Fibroblast of pulmonary artery (primary cell): ENCODE measurements around the gene CDC42.
"Not testable (repeated sequence)": the region's sequence is repeated elsewhere in the genome, so short reads cannot be mapped to it uniquely, and the experiment has no call there.

Experiments
- DNase-seq: peaks from one replicate; pipeline ENCODE4 v3.0.0-alpha.2; 2010; ENCODE audit warnings: low read depth
- H3K4me3 ChIP-seq: replicated peaks from 2 replicates; pipeline ENCODE4 v1.5.1; 2011; ENCODE audit warnings: low read depth, mild to moderate bottlenecking, control low read depth, low read length, moderate library complexity
- TF ChIP-seq, protein P1 (sequence below): IDR thresholded peaks from 2 replicates; pipeline ENCODE4 v1.5.1; 2011; ENCODE audit warnings: mild to moderate bottlenecking, control low read depth, low read length, inconsistent platforms; ENCODE audit errors: missing control alignments

Gene CDC42

DNA sequence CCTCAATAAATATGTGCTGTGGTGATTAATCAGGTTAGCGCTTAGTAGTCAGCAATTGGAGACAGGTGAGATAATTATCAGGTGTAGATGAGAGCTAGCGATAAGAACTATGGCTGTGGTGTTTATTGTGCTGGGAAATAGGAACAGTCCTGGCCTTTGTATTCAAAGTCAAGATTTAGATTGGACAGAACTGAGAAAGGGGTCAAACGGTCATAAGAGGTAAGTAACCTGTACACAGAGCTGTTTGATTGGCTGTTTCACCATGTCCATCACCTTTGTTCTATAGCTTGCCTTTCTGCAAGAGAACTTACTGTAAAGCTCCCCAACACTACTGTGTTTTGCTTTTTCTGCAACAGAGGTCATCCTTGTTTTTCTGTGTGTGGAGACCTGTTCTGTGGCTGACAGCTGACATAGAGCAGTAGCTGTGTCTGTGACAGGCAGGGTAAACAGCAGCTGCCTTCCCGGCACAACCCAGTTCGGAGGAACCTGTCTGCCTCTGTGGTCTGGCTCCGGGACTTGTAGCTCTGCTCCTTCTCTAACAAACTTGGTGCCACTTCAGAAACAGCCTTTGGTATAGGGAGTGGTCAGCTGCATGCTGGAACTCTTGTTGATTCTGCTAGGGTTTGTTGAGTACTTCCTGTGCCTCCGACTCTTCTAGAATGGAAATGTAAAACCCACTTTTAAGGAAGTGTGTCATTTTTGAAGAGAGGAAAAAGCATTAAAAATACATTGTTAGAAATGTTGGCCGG lies 21.1 kb upstream of the CDC42 start:
- TF ChIP-seq, protein P1, sequence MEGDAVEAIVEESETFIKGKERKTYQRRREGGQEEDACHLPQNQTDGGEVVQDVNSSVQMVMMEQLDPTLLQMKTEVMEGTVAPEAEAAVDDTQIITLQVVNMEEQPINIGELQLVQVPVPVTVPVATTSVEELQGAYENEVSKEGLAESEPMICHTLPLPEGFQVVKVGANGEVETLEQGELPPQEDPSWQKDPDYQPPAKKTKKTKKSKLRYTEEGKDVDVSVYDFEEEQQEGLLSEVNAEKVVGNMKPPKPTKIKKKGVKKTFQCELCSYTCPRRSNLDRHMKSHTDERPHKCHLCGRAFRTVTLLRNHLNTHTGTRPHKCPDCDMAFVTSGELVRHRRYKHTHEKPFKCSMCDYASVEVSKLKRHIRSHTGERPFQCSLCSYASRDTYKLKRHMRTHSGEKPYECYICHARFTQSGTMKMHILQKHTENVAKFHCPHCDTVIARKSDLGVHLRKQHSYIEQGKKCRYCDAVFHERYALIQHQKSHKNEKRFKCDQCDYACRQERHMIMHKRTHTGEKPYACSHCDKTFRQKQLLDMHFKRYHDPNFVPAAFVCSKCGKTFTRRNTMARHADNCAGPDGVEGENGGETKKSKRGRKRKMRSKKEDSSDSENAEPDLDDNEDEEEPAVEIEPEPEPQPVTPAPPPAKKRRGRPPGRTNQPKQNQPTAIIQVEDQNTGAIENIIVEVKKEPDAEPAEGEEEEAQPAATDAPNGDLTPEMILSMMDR: no peak
- DNase-seq: no peak
- no peak overlapping the region for H3K4me3 ChIP-seq

DNA sequence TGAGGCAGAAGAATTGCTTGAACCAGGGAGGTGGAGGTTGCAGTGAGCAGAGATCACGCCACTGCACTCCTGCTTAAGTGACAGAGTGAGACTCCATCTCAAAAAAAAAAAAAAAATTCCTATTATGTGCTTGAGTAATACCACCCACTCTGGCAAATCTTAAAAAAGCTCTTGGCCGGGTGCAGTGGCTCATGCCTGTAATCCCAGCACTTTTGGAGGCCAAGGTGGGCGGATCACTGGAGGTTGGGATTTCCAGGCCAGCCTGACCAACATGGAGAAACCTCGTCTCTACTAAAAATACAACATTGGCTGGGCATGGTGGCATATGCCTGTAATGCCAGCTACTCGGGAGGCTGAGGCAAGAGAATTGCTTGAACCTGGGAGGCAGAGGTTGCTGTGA lies 17.7 kb upstream of the CDC42 start:
- not testable (repeated sequence) for DNase-seq, H3K4me3 ChIP-seq

GRCh38 chr1:22037520-22037919 lies 15.0 kb upstream of the CDC42 start:
- no peak overlapping the region for H3K4me3 ChIP-seq
- TF ChIP-seq, protein P1: no peak

GRCh38 chr1:22038036-22038435 lies 14.5 kb upstream of the CDC42 start:
- TF ChIP-seq, protein P1: no peak
- no peak overlapping the region for H3K4me3 ChIP-seq
- no peak for DNase-seq

More at GRCh38 chr1:22037520-22037919, 15.0 kb upstream of the CDC42 start:
- DNase-seq: no peak

DNA sequence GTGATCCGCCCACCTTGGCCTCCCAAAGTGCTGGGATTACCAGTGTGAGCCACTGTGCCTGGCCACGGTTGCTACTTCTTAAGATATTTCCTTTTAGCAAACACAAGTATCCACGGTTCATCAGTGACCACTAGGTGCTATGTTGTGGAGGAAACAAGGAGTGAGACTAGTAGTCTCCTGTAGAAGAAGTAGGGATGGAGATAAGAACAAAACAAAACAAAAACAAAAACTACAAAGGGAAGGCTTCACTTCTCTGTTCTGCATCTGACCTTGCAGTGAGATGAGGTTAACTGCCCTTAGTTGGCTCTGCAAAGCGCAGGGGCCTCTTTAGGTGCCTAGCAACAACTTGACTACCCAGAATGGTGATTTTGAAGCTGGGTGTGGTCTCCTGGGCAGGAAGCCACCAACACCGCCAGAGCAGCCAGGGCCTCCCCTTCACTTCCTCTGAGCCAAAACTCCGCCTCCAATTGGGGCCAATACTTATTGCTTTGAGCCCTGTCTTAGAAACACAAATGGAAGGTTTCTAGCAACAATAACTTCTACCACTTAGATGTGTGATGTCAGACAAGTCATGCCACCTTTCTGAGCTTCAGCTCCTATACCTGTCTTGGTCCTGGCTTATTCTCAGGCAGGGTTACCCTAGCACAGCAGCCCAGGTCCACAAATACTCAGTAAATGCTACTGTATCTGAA lies 12.8 kb upstream of the CDC42 start:
- TF ChIP-seq, protein P1: peak; percentile 5
- peak; percentile 80 for DNase-seq
- H3K4me3 ChIP-seq: no peak overlapping the region

GRCh38 chr1:22040286-22040623 lies 12.3 kb upstream of the CDC42 start:
- TF ChIP-seq, protein P1: no peak
- no peak for DNase-seq
- no peak overlapping the region for H3K4me3 ChIP-seq

- no peak for DNase-seq
- no peak overlapping the region for H3K4me3 ChIP-seq
- TF ChIP-seq, protein P1: no peak
These were observed 11.0 kb upstream of the CDC42 start for GRCh38 chr1:22041505-22041904.
